Mammary epithelial cell (primary cell): Measurements from ENCODE around the gene BOLA1.

Source experiments
- EZH2 ChIP-seq: IDR thresholded peaks from 2 replicates; pipeline ENCODE4 v1.6.1; 2012; ENCODE audit warnings: low read length, inconsistent platforms, borderline replicate concordance
- TF ChIP-seq, protein P1 (sequence below), 2 donors: IDR thresholded peaks in 1 of 2; conservative IDR thresholded peaks in 1 of 2; 2 replicates each; pipeline ENCODE4 v1.5.1; 2011 to 2012; ENCODE audit warnings: inconsistent platforms in 2 of 2, low read length in 2 of 2, mild to moderate bottlenecking in 2 of 2, control low read depth in 1 of 2, low read depth in 1 of 2; ENCODE audit not compliant: insufficient read depth in 1 of 2; ENCODE audit errors: extremely low read depth in 1 of 2

DNA sequence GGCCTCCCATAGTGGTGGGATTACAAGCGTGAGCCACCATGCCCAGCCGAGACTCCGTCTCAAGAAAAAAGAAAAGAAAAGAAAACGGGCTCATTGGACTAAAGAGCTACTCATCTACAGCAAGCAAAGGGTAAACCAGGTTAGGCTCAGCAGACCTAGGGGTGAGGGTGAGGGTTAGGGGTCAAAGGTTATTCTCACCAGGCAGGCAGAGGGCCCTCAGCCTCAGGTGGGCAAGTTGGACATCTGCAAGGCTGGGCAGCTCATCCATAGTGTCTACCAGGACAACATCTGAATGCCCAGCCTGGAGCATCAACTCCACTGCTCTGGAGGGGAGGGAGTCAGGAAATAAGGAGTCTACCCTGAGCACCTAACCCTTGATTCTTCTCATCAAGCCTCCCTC, 33.8 kb downstream of the BOLA1 start:
- TF ChIP-seq, protein P1, sequence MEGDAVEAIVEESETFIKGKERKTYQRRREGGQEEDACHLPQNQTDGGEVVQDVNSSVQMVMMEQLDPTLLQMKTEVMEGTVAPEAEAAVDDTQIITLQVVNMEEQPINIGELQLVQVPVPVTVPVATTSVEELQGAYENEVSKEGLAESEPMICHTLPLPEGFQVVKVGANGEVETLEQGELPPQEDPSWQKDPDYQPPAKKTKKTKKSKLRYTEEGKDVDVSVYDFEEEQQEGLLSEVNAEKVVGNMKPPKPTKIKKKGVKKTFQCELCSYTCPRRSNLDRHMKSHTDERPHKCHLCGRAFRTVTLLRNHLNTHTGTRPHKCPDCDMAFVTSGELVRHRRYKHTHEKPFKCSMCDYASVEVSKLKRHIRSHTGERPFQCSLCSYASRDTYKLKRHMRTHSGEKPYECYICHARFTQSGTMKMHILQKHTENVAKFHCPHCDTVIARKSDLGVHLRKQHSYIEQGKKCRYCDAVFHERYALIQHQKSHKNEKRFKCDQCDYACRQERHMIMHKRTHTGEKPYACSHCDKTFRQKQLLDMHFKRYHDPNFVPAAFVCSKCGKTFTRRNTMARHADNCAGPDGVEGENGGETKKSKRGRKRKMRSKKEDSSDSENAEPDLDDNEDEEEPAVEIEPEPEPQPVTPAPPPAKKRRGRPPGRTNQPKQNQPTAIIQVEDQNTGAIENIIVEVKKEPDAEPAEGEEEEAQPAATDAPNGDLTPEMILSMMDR (conservative IDR thresholded peaks at IDR 0.05 in 1 of 2, IDR thresholded peaks at IDR 0.05 in 1 of 2; ENCODE audit: extremely low read depth in 1 of 2, insufficient read depth in 1 of 2, low read depth in 1 of 2, low read length in 2 of 2), result no peak
- no peak for TF ChIP-seq EZH2
